ENCODE results near the gene IGFBP4. TPM values are rescaled to one million over a fixed set of nuclear protein-coding genes. Genes with fewer than 3 reads are reported as not detected.

IGFBP4 gene
- total and polyA plus RNA-seq, 3 donors from 2014 or later: 67.9 to 317 (median 76.7) TPM

DNA sequence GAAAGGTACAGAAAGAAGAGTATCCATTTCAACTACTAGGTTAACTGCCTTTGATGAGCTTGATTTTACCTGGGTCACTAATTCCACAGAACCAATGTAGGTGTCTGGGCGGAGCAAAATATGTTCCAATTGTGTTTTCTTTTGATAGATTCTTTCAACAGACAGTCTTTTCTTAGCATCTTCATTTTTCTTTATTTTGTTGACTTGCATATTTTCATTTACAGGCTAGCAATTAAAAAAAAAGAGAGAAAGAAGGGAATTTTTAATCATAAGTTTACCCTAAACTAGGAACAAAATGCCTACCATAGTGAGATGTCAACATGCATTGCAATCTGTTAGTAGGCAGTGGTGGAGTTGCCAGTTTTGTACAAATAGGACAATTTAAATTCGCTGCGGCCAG is 26.6 kb upstream of the IGFBP4 start:
- Histone ChIP-seq H3K27me3 (no peaks in the 10 kb centered on the region), H3K27ac (no peak overlapping the region), H3K9me3 (no peaks in the 10 kb centered on the region), H3K4me1 (peaks cover 6% of the 10 kb centered on the region), H3K4me3 (peak overlapping the region in 1 of 2 donors; percentile 58), H3K36me3 (ENCODE audit: low read depth, missing control alignments) (no peaks in the 10 kb centered on the region)
- WGBS, 2 donors: 38 to 39% methylated on average over 3 of the region's 3 CpGs
- intact Hi-C loops (cut with DNase I; ENCODE audit: low total_unique reads): loop anchor here (10.0 kb wide), 1 partner anchor 112 kb away; the partner anchor contains the start of gene RARA
- no peak for DNase-seq
- TF ChIP-seq, protein P1, sequence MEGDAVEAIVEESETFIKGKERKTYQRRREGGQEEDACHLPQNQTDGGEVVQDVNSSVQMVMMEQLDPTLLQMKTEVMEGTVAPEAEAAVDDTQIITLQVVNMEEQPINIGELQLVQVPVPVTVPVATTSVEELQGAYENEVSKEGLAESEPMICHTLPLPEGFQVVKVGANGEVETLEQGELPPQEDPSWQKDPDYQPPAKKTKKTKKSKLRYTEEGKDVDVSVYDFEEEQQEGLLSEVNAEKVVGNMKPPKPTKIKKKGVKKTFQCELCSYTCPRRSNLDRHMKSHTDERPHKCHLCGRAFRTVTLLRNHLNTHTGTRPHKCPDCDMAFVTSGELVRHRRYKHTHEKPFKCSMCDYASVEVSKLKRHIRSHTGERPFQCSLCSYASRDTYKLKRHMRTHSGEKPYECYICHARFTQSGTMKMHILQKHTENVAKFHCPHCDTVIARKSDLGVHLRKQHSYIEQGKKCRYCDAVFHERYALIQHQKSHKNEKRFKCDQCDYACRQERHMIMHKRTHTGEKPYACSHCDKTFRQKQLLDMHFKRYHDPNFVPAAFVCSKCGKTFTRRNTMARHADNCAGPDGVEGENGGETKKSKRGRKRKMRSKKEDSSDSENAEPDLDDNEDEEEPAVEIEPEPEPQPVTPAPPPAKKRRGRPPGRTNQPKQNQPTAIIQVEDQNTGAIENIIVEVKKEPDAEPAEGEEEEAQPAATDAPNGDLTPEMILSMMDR (IDR thresholded peaks at IDR 0.05): no peak
- no peak for TF ChIP-seq POLR2A (IDR thresholded peaks at IDR 0.05)

- Histone ChIP-seq H3K4me3 (peak overlapping the region; percentile 58 to 74), H3K27ac (peak overlapping the region; percentile 42 to 74), H3K9me3 (no peaks in the 10 kb centered on the region), H3K36me3 (ENCODE audit: low read depth, missing control alignments) (no peaks in the 10 kb centered on the region), H3K4me1 (peaks cover 6% of the 10 kb centered on the region), H3K27me3 (no peaks in the 10 kb centered on the region)
- intact Hi-C loops (cut with DNase I; ENCODE audit: low total_unique reads): loop anchor here (10.0 kb wide), 1 partner anchor 112 kb away; the partner anchor contains the start of gene RARA
- WGBS, 2 donors: 0 to 2% methylated on average over 10 to 21 of the region's 21 CpGs
- TF ChIP-seq, protein P1 (IDR thresholded peaks at IDR 0.05): no peak
- TF ChIP-seq POLR2A (IDR thresholded peaks at IDR 0.05): no peak
- peak; percentile 33 for DNase-seq
Measured at GRCh38 chr17:40417258-40417608, 26.0 kb upstream of the IGFBP4 start.

DNA sequence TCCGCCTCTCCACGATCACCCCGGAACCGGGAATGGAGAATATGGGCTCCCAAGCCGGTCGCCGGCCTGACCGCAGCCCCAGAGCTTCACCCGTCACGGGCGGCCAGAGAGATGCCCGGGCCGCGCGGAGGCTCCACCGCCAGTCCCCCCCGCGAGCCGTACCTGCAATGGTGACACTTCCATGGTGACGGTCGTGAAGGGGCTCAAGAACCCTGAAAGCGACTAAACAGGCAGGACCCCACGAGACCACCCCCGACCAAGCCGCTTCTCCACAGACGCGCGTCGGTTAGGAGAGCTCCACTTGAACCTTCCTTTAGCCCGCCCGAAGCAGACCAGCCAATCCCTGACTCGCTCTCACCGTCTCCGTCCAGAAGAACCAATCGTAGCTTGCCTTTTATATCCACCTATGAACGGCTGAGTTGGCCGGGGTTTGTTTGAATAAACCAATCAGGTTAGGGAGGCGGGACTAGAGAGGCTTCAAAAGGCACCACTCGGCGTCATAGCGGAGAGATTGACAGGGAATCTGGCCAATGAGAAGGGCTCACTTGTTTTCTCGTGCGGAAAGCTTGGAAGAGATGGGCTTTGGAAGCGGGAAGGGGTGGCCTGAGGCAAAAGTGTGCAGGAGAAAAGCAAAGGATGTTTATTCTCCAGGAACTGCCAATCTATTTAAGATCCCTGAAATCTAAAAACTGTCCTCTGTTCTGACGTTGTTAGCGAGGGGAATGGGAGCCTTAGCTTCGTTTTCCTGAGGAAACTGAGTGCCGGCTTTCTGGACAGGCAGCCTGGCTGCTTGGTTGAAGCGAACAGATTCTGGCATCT is 25.4 kb upstream of the IGFBP4 start, which contains the start of gene TOP2A:
Gene TOP2A, minus strand, starts transcription at position 288 of the 819 bp plus-strand sequence. Its CDS starts 105 bp downstream, at position 183.
- TF ChIP-seq POLR2A (IDR thresholded peaks at IDR 0.05): no peak
- TF ChIP-seq, protein P1 (IDR thresholded peaks at IDR 0.05): peak in 1 of 3 experiments; percentile 15
- H3K4me1 ChIP-seq: peaks cover 6% of the 10 kb centered on the region
- peak; percentile 100 for DNase-seq
- 0% methylated on average over 21 to 47 of the region's 49 CpGs for WGBS, 2 donors
- peak within 1 kb of the TSS; percentile 42 to 74 for H3K27ac ChIP-seq
- H3K9me3 ChIP-seq: no peaks in the 10 kb centered on the region
- intact Hi-C loops (cut with DNase I; ENCODE audit: low total_unique reads): loop anchor here (10.0 kb wide), 1 partner anchor 113 kb away; the partner anchor contains the start of gene RARA
- no peaks in the 10 kb centered on the region for H3K36me3 ChIP-seq (ENCODE audit: low read depth, missing control alignments)
- peak within 1 kb of the TSS; percentile 58 to 74 for H3K4me3 ChIP-seq
- no peaks in the 10 kb centered on the region for H3K27me3 ChIP-seq

- Histone ChIP-seq H3K36me3 (ENCODE audit: low read depth, missing control alignments) (no peaks in the 10 kb centered on the region), H3K4me1 (peaks cover 6% of the 10 kb centered on the region), H3K27ac (peak overlapping the region in 1 of 2 donors; percentile 71), H3K27me3 (no peaks in the 10 kb centered on the region), H3K4me3 (peak overlapping the region; percentile 48 to 74), H3K9me3 (no peaks in the 10 kb centered on the region)
- intact Hi-C loops (cut with DNase I; ENCODE audit: low total_unique reads): loop anchor here (10.0 kb wide), 1 partner anchor 114 kb away; the partner anchor contains the start of gene RARA
- TF ChIP-seq, protein P1 (IDR thresholded peaks at IDR 0.05): no peak
- no peak for TF ChIP-seq POLR2A (IDR thresholded peaks at IDR 0.05)
- no peak for DNase-seq
- 45 to 54% methylated on average over 16 of the region's 16 CpGs for WGBS, 2 donors
Measured at GRCh38 chr17:40418428-40418706, 24.9 kb upstream of the IGFBP4 start.

Data from testis (tissue), 3 donors.